H9 (cell line): ENCODE measurements around the gene ANKS3. TPM values are rescaled to one million over a fixed set of nuclear protein-coding genes. Genes with fewer than 3 reads are reported as not detected.

Source experiments
- DNase-seq: peaks from one replicate; pipeline ENCODE4 v3.0.0-alpha.2; 2017
- H2AFZ ChIP-seq: one replicate; pipeline ENCODE4 v1.6.1; 2013; ENCODE audit warnings: mild to moderate bottlenecking, low read length, control low read depth, moderate library complexity
- H2AK5ac ChIP-seq: 2 replicates; pipeline ENCODE4 v1.6.1; 2013; ENCODE audit warnings: low read length, control low read depth, mixed read lengths; ENCODE audit not compliant: insufficient read length
- H2BK120ac ChIP-seq: one replicate; pipeline ENCODE4 v1.6.1; 2013; ENCODE audit warnings: low read depth, mild to moderate bottlenecking, low read length, control low read depth, inconsistent platforms; ENCODE audit not compliant: poor library complexity, severe bottlenecking
- H2BK12ac ChIP-seq: 2 replicates; pipeline ENCODE4 v1.6.1; 2013; ENCODE audit warnings: low read length, control low read depth, mixed read lengths, low read depth; ENCODE audit not compliant: insufficient read length
- H2BK15ac ChIP-seq: 2 replicates; pipeline ENCODE4 v1.6.1; 2013; ENCODE audit warnings: low read depth, low read length, control low read depth
- H2BK20ac ChIP-seq: one replicate; pipeline ENCODE4 v1.6.1; 2013; ENCODE audit warnings: low read depth, mild to moderate bottlenecking, low read length, control low read depth, inconsistent platforms; ENCODE audit not compliant: poor library complexity, severe bottlenecking
- H2BK5ac ChIP-seq: 2 replicates; pipeline ENCODE4 v1.6.1; 2013; ENCODE audit warnings: low read length, control low read depth, mixed read lengths; ENCODE audit not compliant: insufficient read length
- H3K14ac ChIP-seq: 2 replicates; pipeline ENCODE4 v1.6.1; 2013; ENCODE audit warnings: low read length, control low read depth; ENCODE audit not compliant: insufficient read depth
- H3K18ac ChIP-seq: 2 replicates; pipeline ENCODE4 v1.6.1; 2013; ENCODE audit warnings: low read depth, mild to moderate bottlenecking, mixed read lengths, low read length, control low read depth; ENCODE audit not compliant: insufficient read length
- H3K23ac ChIP-seq: 2 replicates; pipeline ENCODE4 v1.6.1; 2013; ENCODE audit warnings: low read length, control low read depth, mixed read lengths, low read depth; ENCODE audit not compliant: insufficient read length
- H3K23me2 ChIP-seq: 2 replicates; pipeline ENCODE4 v1.6.1; 2013; ENCODE audit warnings: low read depth, mild to moderate bottlenecking, mixed read lengths, low read length, control low read depth; ENCODE audit not compliant: insufficient read length, poor library complexity, severe bottlenecking
- H3K27ac ChIP-seq: 2 replicates; pipeline ENCODE4 v1.5.1; 2013; ENCODE audit warnings: low read length, control low read depth, mixed read lengths, low read depth; ENCODE audit not compliant: insufficient read length
- H3K27me3 ChIP-seq: 2 replicates; pipeline ENCODE4 v1.6.1; 2013; ENCODE audit warnings: low read length, control low read depth, inconsistent platforms; ENCODE audit not compliant: insufficient read depth
- H3K4ac ChIP-seq: 2 replicates; pipeline ENCODE4 v1.6.1; 2013; ENCODE audit warnings: low read depth, mild to moderate bottlenecking, control low read depth, inconsistent platforms, low read length, moderate library complexity
- H3K4me1 ChIP-seq: 2 replicates; pipeline ENCODE4 v1.6.1; 2013; ENCODE audit warnings: low read length, control low read depth, inconsistent platforms; ENCODE audit not compliant: insufficient read depth
- H3K4me2 ChIP-seq: 2 replicates; pipeline ENCODE4 v1.6.1; 2013; ENCODE audit warnings: low read length, control low read depth, mixed read lengths; ENCODE audit not compliant: insufficient read length, insufficient read depth
- H3K56ac ChIP-seq: 2 replicates; pipeline ENCODE4 v1.6.1; 2013; ENCODE audit warnings: low read depth, mild to moderate bottlenecking, mixed read lengths, low read length, control low read depth; ENCODE audit not compliant: insufficient read length
- H3K79me1 ChIP-seq: 2 replicates; pipeline ENCODE4 v1.6.1; 2013; ENCODE audit warnings: low read depth, mild to moderate bottlenecking, moderate library complexity, low read length, control low read depth, inconsistent platforms; ENCODE audit not compliant: insufficient read depth, poor library complexity, severe bottlenecking
- H3K79me2 ChIP-seq: 2 replicates; pipeline ENCODE4 v1.6.1; 2013; ENCODE audit warnings: low read length, control low read depth, inconsistent platforms; ENCODE audit not compliant: insufficient read depth
- H3K9ac ChIP-seq: 2 replicates; pipeline ENCODE4 v1.6.1; 2013; ENCODE audit warnings: low read length, control low read depth, mixed read lengths; ENCODE audit not compliant: insufficient read length; ENCODE audit errors: extremely low read depth
- H3K9me3 ChIP-seq: one replicate; pipeline ENCODE4 v1.6.1; 2013; ENCODE audit warnings: low read depth, low read length, inconsistent platforms; ENCODE audit not compliant: control insufficient read depth
- H3T11ph ChIP-seq: one replicate; pipeline ENCODE4 v1.6.1; 2013; ENCODE audit warnings: mild to moderate bottlenecking, low read length, control low read depth, inconsistent platforms
- H4K20me1 ChIP-seq: one replicate; pipeline ENCODE4 v1.6.1; 2013; ENCODE audit not compliant: control insufficient read depth, insufficient read length, insufficient read depth
- H4K5ac ChIP-seq: 2 replicates; pipeline ENCODE4 v1.6.1; 2013; ENCODE audit warnings: low read depth, mild to moderate bottlenecking, mixed read lengths, low read length, control low read depth; ENCODE audit not compliant: insufficient read length
- H4K8ac ChIP-seq: replicated peaks from 2 replicates; pipeline ENCODE4 v1.6.1; 2013; ENCODE audit warnings: low read length, control low read depth, mixed read lengths, low read depth; ENCODE audit not compliant: insufficient read length
- H4K91ac ChIP-seq: 2 replicates; pipeline ENCODE4 v1.6.1; 2013; ENCODE audit warnings: low read depth, mild to moderate bottlenecking, moderate library complexity, mixed read lengths, low read length, control low read depth; ENCODE audit not compliant: insufficient read length
- H3K27ac Mint-ChIP-seq, 3 experiments: 2 replicates in 2 of 3; 3 replicates in 1 of 3; pipeline ENCODE4 v1.8.0; 2020 to 2021; ENCODE audit warnings: mixed read lengths in 3 of 3, mild to moderate bottlenecking in 1 of 3, moderate library complexity in 1 of 3
- H3K27me3 Mint-ChIP-seq: 2 replicates; pipeline ENCODE4 v1.8.0; 2021; ENCODE audit warnings: low read depth, mild to moderate bottlenecking, moderate library complexity, mixed read lengths
- H3K36me3 Mint-ChIP-seq, 3 experiments: 2 replicates in 2 of 3; 3 replicates in 1 of 3; pipeline ENCODE4 v1.8.0; 2020 to 2021; ENCODE audit warnings: low read depth in 3 of 3, mixed read lengths in 3 of 3; ENCODE audit not compliant: insufficient read depth in 1 of 3
- H3K4me1 Mint-ChIP-seq, 2 experiments: 2 replicates each; pipeline ENCODE4 v1.8.0; 2020; ENCODE audit warnings: mixed read lengths in 2 of 2
- H3K4me3 Mint-ChIP-seq, 2 experiments: 2 replicates in 1 of 2; 3 replicates in 1 of 2; pipeline ENCODE4 v1.8.0; 2020 to 2021; ENCODE audit warnings: mild to moderate bottlenecking in 2 of 2, mixed read lengths in 2 of 2, moderate library complexity in 1 of 2
- H3K9me3 Mint-ChIP-seq, 2 experiments: 2 replicates in 1 of 2; 3 replicates in 1 of 2; pipeline ENCODE4 v1.8.0; 2020; ENCODE audit warnings: mild to moderate bottlenecking in 2 of 2, mixed read lengths in 2 of 2, moderate library complexity in 1 of 2
- CTCF ChIP-seq: fragments of 200-600 bp; sonication (generic); conservative IDR thresholded peaks from 3 replicates; pipeline ENCODE4 v1.8.0; 2021; ENCODE audit warnings: antibody characterized with exemption, mild to moderate bottlenecking
- WGBS: extraction: QIAGEN DNeasy Blood & Tissue Kit; methylation state at CpG from one replicate; pipeline ENCODE4 v1.1.7; 2013; ENCODE audit warnings: missing lambda C conversion rate, low lambda C conversion rate, mixed read lengths; ENCODE audit not compliant: insufficient read length; ENCODE audit errors: extremely low coverage; 5-methylcytosine and 5-hydroxymethylcytosine counted together
- total RNA-seq: library from RNA; stranded (reverse); gene quantifications from 2 replicates; pipeline ENCODE4 v1.2.1, GENCODE V29; 2021

The ANKS3 gene
- total RNA-seq, 1 experiment from 2014 or later, result 32.0 TPM

- Histone ChIP-seq H4K20me1 (no peaks in the 10 kb centered on the region), H3K4me1 (no peaks in the 10 kb centered on the region), H2BK20ac (no peak overlapping the region), H3K9me3 (no peaks in the 10 kb centered on the region), H3K79me2 (peaks cover 4% of the 10 kb centered on the region; the same call in 1 of the 2 replicates), H2BK120ac (no peak overlapping the region), H3K27ac (no peak overlapping the region), H2BK5ac (no peak overlapping the region), H3K4me2 (no peak overlapping the region), H3K9ac (no peak overlapping the region), H2AK5ac (no peak overlapping the region), H3K56ac (no peak overlapping the region), H3K23me2 (peaks cover 5% of the 10 kb centered on the region), H3K14ac (no peak overlapping the region), H4K91ac (no peak overlapping the region), H3K23ac (no peak overlapping the region), H2AFZ (no peak overlapping the region), H4K8ac (no peak overlapping the region), H2BK15ac (no peak overlapping the region), H4K5ac (no peak overlapping the region), H3T11ph (no peak overlapping the region), H3K27me3 (no peaks in the 10 kb centered on the region), H2BK12ac (no peak overlapping the region), H3K79me1 (peaks cover 6% of the 10 kb centered on the region), H3K18ac (no peak overlapping the region), H3K4ac (no peak overlapping the region)
- Mint-ChIP-seq H3K4me3 (no peak overlapping the region), H3K27ac (no peak overlapping the region), H3K27me3 (no peaks in the 10 kb centered on the region), H3K9me3 (no peaks in the 10 kb centered on the region; a peak in 1 of 5 replicates), H3K4me1 (peaks cover 4 to 6% of the 10 kb centered on the region in 2 experiments), H3K36me3 (peaks cover 3 to 43% (median 38%) of the 10 kb centered on the region in 3 experiments; a peak in 6 of 7 replicates)
- no peak for TF ChIP-seq CTCF
- DNase-seq, result no peak
- WGBS, result no CpG with 5 or more reads among the region's 15 CpGs
Observed at GRCh38 chr16:4729876-4730275, 4.2 kb downstream of the ANKS3 start.
